ENCODE measurements around the gene RDX. TPM values are rescaled to one million over a fixed set of nuclear protein-coding genes. Genes with fewer than 3 reads are reported as not detected.

RDX gene
- total and polyA plus RNA-seq, 2 donors (not counting 1 experiment from before 2014, with no cell fraction given): 4.4 to 34.8 TPM

DNA sequence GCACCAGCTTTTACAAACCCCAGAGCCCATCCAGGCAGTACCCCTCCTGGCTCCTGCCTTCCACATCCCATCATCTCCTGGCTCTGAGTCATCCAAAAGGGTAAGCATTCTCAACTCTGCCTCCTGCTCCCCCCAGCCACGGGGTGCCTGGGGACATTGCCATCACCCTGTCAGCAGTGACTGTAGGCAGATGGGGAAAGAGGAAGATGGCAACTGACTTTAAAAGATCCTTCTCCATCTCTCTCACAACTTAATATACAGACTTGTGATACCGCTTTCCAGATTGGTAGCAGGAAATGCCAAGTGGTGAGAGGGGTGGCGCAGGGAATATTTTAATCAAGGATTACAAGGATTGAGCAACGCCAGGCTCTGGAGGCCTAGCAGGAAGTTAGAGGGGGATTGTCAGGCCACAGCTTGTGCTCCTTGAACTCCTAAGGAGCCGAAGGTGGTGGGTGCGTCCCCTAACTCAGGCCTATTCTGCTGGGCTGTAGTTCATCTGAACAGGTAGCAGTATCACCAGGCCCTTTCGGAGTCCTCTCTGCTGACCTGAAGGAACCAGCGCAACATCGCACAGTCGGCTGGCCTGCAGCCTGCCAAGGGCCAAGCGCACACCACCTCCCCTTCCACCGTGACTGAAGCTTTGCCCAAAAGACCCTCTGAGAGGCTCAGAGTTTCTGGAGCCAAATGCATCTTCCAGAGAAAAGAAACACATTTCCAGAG lies 119.9 kb downstream of the RDX start:
- TF ChIP-seq, protein P1, sequence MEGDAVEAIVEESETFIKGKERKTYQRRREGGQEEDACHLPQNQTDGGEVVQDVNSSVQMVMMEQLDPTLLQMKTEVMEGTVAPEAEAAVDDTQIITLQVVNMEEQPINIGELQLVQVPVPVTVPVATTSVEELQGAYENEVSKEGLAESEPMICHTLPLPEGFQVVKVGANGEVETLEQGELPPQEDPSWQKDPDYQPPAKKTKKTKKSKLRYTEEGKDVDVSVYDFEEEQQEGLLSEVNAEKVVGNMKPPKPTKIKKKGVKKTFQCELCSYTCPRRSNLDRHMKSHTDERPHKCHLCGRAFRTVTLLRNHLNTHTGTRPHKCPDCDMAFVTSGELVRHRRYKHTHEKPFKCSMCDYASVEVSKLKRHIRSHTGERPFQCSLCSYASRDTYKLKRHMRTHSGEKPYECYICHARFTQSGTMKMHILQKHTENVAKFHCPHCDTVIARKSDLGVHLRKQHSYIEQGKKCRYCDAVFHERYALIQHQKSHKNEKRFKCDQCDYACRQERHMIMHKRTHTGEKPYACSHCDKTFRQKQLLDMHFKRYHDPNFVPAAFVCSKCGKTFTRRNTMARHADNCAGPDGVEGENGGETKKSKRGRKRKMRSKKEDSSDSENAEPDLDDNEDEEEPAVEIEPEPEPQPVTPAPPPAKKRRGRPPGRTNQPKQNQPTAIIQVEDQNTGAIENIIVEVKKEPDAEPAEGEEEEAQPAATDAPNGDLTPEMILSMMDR (IDR thresholded peaks at IDR 0.05): no peak
- no peak for TF ChIP-seq EZH2 (IDR thresholded peaks at IDR 0.05; ENCODE audit: borderline replicate concordance, insufficient read depth, low read depth, low read length, poor library complexity, severe bottlenecking)
- ChIA-PET POLR2A (no interaction called here), CTCF (interaction anchor here (1.6 kb wide), 1 partner anchor 10 kb away, joined by 5 read pairs; no protein-coding TSS in a partner anchor)

DNA sequence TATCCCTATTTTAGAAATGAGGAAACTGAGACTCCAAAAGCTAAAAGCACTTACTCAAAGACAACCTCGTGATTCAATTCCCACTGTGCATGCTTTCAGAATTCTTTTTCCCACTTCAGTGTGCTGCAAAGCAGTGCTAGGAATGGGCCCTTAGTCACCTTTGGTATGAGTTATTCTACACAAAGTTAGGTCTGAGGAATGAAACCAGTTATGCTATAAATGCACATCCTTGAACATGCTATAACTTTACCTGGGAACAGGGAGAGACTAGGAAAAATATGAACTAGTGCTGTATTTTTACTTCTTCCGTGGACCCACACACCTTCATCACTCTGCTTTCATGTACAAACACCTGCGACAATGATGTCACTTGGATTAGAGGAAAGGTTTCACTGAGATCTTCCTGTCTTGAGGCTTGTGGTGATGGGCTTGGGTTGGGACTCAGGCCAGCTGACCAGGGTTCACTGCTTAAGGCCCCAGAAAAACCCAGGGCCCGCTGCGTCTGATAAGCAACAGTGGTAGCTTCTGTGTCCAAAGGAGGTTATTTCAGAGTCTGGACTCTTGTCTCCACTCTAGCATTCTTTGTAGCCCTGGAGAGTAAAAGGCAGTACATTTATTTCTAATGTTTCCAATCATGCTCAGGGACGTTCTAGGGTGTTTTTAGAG lies 121.6 kb downstream of the RDX start:
- Histone ChIP-seq H3K4me2 (replicated peaks; ENCODE audit: low read depth, low read length, poor library complexity, severe bottlenecking) (no peak overlapping the region), H3K27me3 (replicated peaks in 1 of 4; ENCODE audit: control extremely low read depth in 1 of 4, control insufficient read depth in 3 of 4, insufficient read depth in 4 of 4, low read length in 3 of 4) (peaks cover 0 to 11% (median 3%) of the 10 kb centered on the region in 4 experiments), H3K79me2 (ENCODE audit: control insufficient read depth, insufficient read depth, low read length) (no peaks in the 10 kb centered on the region), H2AFZ (ENCODE audit: insufficient read depth, low read depth, low read length, poor library complexity, severe bottlenecking) (peak overlapping the region; percentile 18), H3K9me3 (ENCODE audit: control extremely low read depth in 1 of 3, control insufficient read depth in 2 of 3, insufficient read depth in 1 of 3, low read length in 2 of 3) (no peaks in the 10 kb centered on the region), H3K36me3 (replicated peaks in 1 of 2; ENCODE audit: control extremely low read depth in 1 of 2, control insufficient read depth in 1 of 2, extremely low read depth in 1 of 2, insufficient read depth in 2 of 2, low read length in 1 of 2) (no peaks in the 10 kb centered on the region), H4K20me1 (ENCODE audit: control insufficient read depth, insufficient read depth, low read length, poor library complexity, severe bottlenecking) (no peaks in the 10 kb centered on the region), H3K4me3 (ENCODE audit: control extremely low read depth in 1 of 5, extremely low read depth in 1 of 5, insufficient read depth in 1 of 5, low read depth in 2 of 5, low read length in 4 of 5) (no peak overlapping the region), H3K9ac (ENCODE audit: low read length) (no peak overlapping the region), H3K4me1 (ENCODE audit: control insufficient read depth in 2 of 2, insufficient read depth in 2 of 2, low read length in 2 of 2) (peaks cover 4 to 6% of the 10 kb centered on the region in 2 donors), H3K27ac (ENCODE audit: low read length in 2 of 2) (no peak overlapping the region)
- POLR2A ChIA-PET: no interaction called here
- H3K9me3 Mint-ChIP-seq (ENCODE audit: insufficient read depth): no peaks in the 10 kb centered on the region
- H3K27me3 Mint-ChIP-seq: peaks cover 23% of the 10 kb centered on the region
- intact Hi-C loops (cut with micrococcal nuclease): no loop called here
- 89% methylated on average over 3 of the region's 6 CpGs for WGBS (ENCODE audit: insufficient coverage)
- TF ChIP-seq, protein P1 (IDR thresholded peaks at IDR 0.05): no peak
- no peak for TF ChIP-seq EZH2 (IDR thresholded peaks at IDR 0.05; ENCODE audit: borderline replicate concordance, insufficient read depth, low read depth, low read length, poor library complexity, severe bottlenecking)
- CTCF ChIA-PET: interaction anchor here (0.7 to 1.6 kb wide), 3 partner anchors 14 to 35 kb away, joined by 3 read pairs; no protein-coding TSS in a partner anchor
- ATAC-seq (ENCODE audit: low read depth): no peak
- no peak for DNase-seq
- peaks cover 4% of the 10 kb centered on the region for H3K4me1 Mint-ChIP-seq
- no peak overlapping the region for H3K4me3 Mint-ChIP-seq
- H3K27ac Mint-ChIP-seq: peak overlapping the region; percentile 59

More for the DNA sequence above, 119.9 kb downstream of the RDX start:
- Histone ChIP-seq H3K9ac (ENCODE audit: low read length) (no peak overlapping the region), H3K4me3 (ENCODE audit: control extremely low read depth in 1 of 5, extremely low read depth in 1 of 5, insufficient read depth in 1 of 5, low read depth in 2 of 5, low read length in 4 of 5) (no peak overlapping the region), H4K20me1 (ENCODE audit: control insufficient read depth, insufficient read depth, low read length, poor library complexity, severe bottlenecking) (no peaks in the 10 kb centered on the region), H3K4me2 (replicated peaks; ENCODE audit: low read depth, low read length, poor library complexity, severe bottlenecking) (no peak overlapping the region), H2AFZ (ENCODE audit: insufficient read depth, low read depth, low read length, poor library complexity, severe bottlenecking) (no peak overlapping the region), H3K9me3 (ENCODE audit: control extremely low read depth in 1 of 3, control insufficient read depth in 2 of 3, insufficient read depth in 1 of 3, low read length in 2 of 3) (no peaks in the 10 kb centered on the region), H3K27me3 (replicated peaks in 1 of 4; ENCODE audit: control extremely low read depth in 1 of 4, control insufficient read depth in 3 of 4, insufficient read depth in 4 of 4, low read length in 3 of 4) (peaks cover 0 to 10% (median 3%) of the 10 kb centered on the region in 4 experiments), H3K79me2 (ENCODE audit: control insufficient read depth, insufficient read depth, low read length) (no peaks in the 10 kb centered on the region), H3K4me1 (ENCODE audit: control insufficient read depth in 2 of 2, insufficient read depth in 2 of 2, low read length in 2 of 2) (peaks cover 4 to 6% of the 10 kb centered on the region in 2 donors), H3K27ac (ENCODE audit: low read length in 2 of 2) (no peak overlapping the region), H3K36me3 (replicated peaks in 1 of 2; ENCODE audit: control extremely low read depth in 1 of 2, control insufficient read depth in 1 of 2, extremely low read depth in 1 of 2, insufficient read depth in 2 of 2, low read length in 1 of 2) (no peaks in the 10 kb centered on the region)
- Mint-ChIP-seq H3K4me3 (no peak overlapping the region), H3K27me3 (peaks cover 25% of the 10 kb centered on the region), H3K27ac (no peak overlapping the region), H3K4me1 (peaks cover 4% of the 10 kb centered on the region), H3K9me3 (ENCODE audit: insufficient read depth) (no peaks in the 10 kb centered on the region)
- intact Hi-C loops (cut with micrococcal nuclease): no loop called here
- ATAC-seq (ENCODE audit: low read depth): no peak
- DNase-seq: no peak
- 96% methylated on average over 11 of the region's 12 CpGs for WGBS (ENCODE audit: insufficient coverage)
